ENCODE measurements around the gene CDX1. TPM values are rescaled to one million over a fixed set of nuclear protein-coding genes. Genes with fewer than 3 reads are reported as not detected.

The CDX1 gene
- total and polyA plus RNA-seq, 12 donors = 0.13 to 0.32 TPM; not detected in 10

DNA sequence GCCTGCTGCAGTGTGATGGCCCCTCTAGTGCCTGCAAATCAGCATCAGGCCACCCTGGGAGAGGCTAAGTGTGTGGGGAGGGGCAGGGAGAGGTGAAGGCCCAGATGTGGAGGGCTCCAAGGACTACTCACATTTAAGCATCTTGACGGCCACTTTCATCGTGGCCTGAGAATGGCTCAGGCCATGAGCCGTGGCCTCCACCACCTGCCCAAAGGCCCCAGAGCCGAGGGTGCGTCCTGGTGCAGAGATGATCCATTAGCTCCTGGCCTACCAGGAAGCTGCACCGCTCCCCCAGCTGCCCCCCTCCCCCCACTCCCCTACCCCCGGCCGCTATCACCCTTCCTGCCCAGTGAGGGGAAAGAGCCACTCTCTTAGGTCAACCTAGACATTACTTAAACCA is 42.0 kb upstream of the CDX1 start:
- Histone ChIP-seq H3K9me3 (no peaks in the 10 kb centered on the region), H3K4me3 (no peak overlapping the region), H3K36me3 (peaks cover 0 to 98% (median 4%) of the 10 kb centered on the region in 9 donors), H3K27me3 (no peaks in the 10 kb centered on the region), H3K4me1 (peaks cover 0 to 36% (median 3%) of the 10 kb centered on the region in 9 donors), H3K27ac (peak overlapping the region in 1 of 10 donors; percentile 57)
- ATAC-seq = no peak
- 84% methylated on average over 8 of the region's 8 CpGs for WGBS, 2 donors
- DNase-seq = no peak
- TF ChIP-seq, protein P1, sequence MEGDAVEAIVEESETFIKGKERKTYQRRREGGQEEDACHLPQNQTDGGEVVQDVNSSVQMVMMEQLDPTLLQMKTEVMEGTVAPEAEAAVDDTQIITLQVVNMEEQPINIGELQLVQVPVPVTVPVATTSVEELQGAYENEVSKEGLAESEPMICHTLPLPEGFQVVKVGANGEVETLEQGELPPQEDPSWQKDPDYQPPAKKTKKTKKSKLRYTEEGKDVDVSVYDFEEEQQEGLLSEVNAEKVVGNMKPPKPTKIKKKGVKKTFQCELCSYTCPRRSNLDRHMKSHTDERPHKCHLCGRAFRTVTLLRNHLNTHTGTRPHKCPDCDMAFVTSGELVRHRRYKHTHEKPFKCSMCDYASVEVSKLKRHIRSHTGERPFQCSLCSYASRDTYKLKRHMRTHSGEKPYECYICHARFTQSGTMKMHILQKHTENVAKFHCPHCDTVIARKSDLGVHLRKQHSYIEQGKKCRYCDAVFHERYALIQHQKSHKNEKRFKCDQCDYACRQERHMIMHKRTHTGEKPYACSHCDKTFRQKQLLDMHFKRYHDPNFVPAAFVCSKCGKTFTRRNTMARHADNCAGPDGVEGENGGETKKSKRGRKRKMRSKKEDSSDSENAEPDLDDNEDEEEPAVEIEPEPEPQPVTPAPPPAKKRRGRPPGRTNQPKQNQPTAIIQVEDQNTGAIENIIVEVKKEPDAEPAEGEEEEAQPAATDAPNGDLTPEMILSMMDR (IDR thresholded peaks at IDR 0.05) = no peak
- intact Hi-C loops (cut with DNase I) = loop anchor here in 2 of 10 donors (10.0 kb wide), 1 partner anchor 230 kb away; the partner anchor contains the start of gene TCOF1 (in 2 of the 2)

DNA sequence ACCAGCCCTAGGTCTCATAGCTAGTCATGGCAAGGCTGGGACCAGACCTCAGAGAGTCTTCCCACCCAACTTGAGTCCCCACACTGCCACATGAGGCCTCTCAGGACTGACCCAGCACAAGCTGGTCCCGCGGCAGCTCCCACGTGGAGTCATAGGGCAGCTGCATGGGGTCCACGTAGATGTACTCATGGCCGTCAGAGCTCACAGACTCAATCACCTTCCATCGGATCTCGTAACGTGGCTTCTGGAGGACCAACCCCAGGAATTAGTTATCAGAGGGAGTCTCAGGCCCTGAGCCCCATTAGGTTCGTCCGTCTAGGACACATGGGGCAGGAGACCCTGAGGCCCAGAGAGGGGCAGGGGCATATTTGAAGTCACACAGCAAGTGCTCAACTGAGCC is 41.2 kb upstream of the CDX1 start:
- no peak for ATAC-seq
- intact Hi-C loops (cut with DNase I) = loop anchor here in 2 of 10 donors (10.0 kb wide), 1 partner anchor 229 kb away; the partner anchor contains the start of gene TCOF1 (in 2 of the 2)

DNA sequence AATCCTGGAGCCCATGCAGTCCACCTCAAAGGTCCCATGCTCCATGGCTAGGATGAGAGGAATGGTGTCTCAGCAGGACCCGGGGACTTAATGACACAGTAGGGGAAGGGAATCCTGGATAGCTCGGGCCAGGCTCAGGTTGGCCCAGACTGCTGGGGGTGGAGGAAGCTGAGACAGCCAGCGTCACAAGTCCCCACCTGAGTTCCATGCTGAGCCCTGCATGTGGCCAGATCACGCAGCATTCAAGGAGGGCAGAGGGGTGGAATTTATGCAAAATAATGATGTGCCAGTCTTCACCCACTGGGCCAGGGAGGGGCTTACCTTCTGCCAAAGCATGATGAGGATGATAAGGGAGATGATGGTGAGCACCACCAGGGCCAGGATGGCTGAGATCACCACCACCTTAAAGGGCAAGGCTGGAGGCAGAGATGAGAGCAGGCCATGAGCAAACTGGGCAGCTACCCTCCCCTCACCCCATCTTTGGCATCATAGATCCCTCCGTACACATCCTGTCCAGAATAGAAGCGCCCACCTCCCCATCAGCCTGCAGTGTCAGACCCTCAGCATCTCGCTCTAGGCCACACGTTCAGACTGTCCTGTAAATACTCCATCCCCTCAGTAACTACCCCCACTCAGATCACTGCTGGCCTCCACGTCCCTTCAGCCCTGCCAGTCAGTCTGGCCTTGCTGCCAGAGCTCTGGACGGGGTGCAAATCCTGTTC is 40.2 kb upstream of the CDX1 start:
- TF ChIP-seq, protein P1 (IDR thresholded peaks at IDR 0.05) = no peak
- 86 to 89% methylated on average over 10 of the region's 10 CpGs for WGBS, 2 donors
- peak overlapping the region in 1 of 10 donors; percentile 15 for H3K27ac ChIP-seq

More for the DNA sequence above, 41.2 kb upstream of the CDX1 start:
- Histone ChIP-seq H3K9me3 (no peaks in the 10 kb centered on the region), H3K4me1 (peaks cover 2 to 43% (median 9%) of the 10 kb centered on the region in 9 donors), H3K4me3 (no peak overlapping the region), H3K27ac (peak overlapping the region in 3 of 10 donors; percentile 10 to 35 (median 11)), H3K27me3 (no peaks in the 10 kb centered on the region), H3K36me3 (peaks cover 0 to 98% (median 4%) of the 10 kb centered on the region in 9 donors)
- TF ChIP-seq, protein P1 (IDR thresholded peaks at IDR 0.05) = no peak
- 90 to 91% methylated on average over 10 of the region's 10 CpGs for WGBS, 2 donors
- no peak for DNase-seq

DNA sequence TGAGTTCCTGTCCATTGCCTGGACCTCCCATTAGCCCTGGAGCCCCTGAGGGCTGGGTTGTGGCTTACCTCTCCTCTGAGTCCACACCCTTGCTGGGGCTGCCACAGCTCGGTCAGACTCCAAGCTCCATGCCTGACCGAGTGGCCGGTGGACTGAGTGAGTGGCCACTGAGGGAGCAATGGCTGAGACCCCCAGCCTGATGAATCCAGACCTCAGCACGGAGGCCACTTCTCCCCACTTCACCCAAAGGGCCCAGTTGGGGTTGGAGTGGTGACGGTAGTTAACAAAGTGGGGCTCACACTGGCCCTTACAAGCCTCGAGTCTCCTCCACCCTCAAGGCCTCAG is 39.7 kb upstream of the CDX1 start:
- TF ChIP-seq, protein P1 (IDR thresholded peaks at IDR 0.05) = no peak

More for the DNA sequence above, 40.2 kb upstream of the CDX1 start:
- no peak overlapping the region for H3K4me3 ChIP-seq
- H3K27me3 ChIP-seq = no peaks in the 10 kb centered on the region
- no peaks in the 10 kb centered on the region for H3K9me3 ChIP-seq
- DNase-seq (no peak), ATAC-seq (no peak)
- H3K4me1 ChIP-seq = peaks cover 2 to 52% (median 12%) of the 10 kb centered on the region in 9 donors
- peaks cover 0 to 98% (median 4%) of the 10 kb centered on the region in 9 donors for H3K36me3 ChIP-seq
- intact Hi-C loops (cut with DNase I) = loop anchor here in 2 of 10 donors (10.0 kb wide), 1 partner anchor 228 kb away; the partner anchor contains the start of gene TCOF1 (in 2 of the 2)

More for the DNA sequence above, 39.7 kb upstream of the CDX1 start:
- DNase-seq (no peak), ATAC-seq (no peak)
- H3K4me1 ChIP-seq = peaks cover 2 to 52% (median 13%) of the 10 kb centered on the region in 9 donors
- H3K27ac ChIP-seq = peak overlapping the region in 2 of 10 donors; percentile 15 to 30
- intact Hi-C loops (cut with DNase I) = loop anchor here in 2 of 10 donors (10.0 kb wide), 1 partner anchor 228 kb away; the partner anchor contains the start of gene TCOF1 (in 2 of the 2)
- no peak overlapping the region for H3K4me3 ChIP-seq
- no peaks in the 10 kb centered on the region for H3K27me3 ChIP-seq
- WGBS, 2 donors = 78 to 88% methylated on average over 6 of the region's 6 CpGs
- no peaks in the 10 kb centered on the region for H3K9me3 ChIP-seq
- H3K36me3 ChIP-seq = peaks cover 0 to 98% (median 4%) of the 10 kb centered on the region in 9 donors

All from heart right ventricle (tissue), 16 donors.